ENCODE measurements around the gene PPP4R3B.
"Not testable (repeated sequence)": the region's sequence is repeated elsewhere in the genome, so short reads cannot be mapped to it uniquely, and the experiment has no call there.

The PPP4R3B gene

GRCh38 chr2:55592130-55592529 lies 25.3 kb downstream of the PPP4R3B start:
- no peak for DNase-seq

DNA sequence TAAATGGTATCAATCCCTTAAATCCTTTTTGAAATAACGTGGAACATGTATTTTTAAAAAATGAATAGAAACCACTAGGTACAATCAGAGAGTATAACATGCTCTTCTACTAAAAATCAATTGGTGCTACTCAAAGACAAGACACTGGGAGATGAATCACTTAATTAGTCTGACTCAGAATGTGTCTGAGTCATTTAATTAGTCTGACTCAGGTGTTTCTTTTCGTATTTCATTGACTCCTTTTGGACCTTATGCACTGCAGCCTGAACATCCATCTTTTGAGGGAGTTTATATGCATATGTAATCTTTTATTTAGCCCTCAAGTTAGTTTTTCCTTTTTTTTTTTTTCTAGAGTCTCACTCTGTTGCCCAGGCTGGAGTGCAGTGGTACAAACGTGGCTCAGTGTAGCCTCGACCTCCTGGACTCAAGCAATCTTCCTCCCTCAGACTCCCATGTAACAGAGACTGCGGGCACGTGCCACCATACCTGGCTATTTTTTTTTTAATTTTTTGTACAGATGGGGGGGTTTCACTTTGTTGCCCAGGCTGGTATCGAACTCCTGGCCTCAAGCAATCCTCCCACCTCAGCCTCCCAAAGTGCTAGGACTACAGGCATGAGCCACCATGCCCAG lies 26.5 kb downstream of the PPP4R3B start:
- no peak for DNase-seq

DNA sequence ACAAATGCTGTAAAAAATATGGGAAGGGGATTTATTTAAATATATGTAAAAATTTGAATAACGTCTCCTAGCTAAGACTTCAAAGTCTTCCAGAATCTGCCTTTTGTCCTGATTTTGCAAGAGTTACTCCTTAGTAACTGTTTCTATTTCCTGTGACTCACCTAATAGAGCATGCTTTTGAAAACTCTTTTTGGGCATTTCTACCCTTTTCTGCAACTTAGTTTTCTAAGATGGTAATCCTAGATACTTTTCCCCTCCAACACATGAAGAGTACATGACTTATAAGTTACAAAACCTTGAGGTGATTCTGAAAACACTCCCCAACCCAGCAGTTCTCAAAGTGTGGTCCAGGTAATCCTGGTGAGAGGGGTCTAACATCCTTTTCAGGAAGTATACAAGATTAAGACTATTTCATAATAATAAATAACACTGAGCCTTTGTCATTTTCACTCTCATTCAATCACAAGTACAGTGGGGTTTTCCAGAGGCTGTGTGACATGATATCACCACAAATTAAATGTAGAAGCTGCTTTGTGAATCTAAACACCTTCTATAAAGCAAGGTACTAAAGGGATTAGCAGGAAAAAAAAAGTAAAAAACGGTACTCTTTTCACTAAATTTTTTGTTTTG lies 31.9 kb downstream of the PPP4R3B start:
- no peak for DNase-seq

GRCh38 chr2:55581874-55582547 lies 35.4 kb downstream of the PPP4R3B start:
- no peak for DNase-seq

- no peak for DNase-seq
Observed at GRCh38 chr2:55581435-55581834, 36.0 kb downstream of the PPP4R3B start.

DNA sequence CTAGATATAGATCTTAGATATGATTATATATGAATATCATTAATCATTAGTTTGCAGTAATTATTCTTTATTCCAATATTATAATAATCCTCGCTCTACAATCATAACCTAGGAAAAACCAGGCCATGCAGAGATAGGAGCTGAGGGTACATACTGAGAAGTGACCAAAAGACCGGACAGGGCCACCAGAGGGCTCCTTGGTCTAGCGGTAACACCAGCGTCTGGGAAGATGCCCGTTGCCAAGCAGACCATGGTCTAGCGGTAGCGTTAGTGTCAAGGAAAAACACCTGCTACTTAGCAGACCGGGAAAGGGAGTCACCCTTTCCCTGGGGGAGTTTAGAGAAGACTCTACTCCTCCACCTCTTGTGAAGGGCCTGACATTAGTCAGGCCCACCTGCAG lies 48.4 kb downstream of the PPP4R3B start:
- DNase-seq, result not testable (repeated sequence)

DNA sequence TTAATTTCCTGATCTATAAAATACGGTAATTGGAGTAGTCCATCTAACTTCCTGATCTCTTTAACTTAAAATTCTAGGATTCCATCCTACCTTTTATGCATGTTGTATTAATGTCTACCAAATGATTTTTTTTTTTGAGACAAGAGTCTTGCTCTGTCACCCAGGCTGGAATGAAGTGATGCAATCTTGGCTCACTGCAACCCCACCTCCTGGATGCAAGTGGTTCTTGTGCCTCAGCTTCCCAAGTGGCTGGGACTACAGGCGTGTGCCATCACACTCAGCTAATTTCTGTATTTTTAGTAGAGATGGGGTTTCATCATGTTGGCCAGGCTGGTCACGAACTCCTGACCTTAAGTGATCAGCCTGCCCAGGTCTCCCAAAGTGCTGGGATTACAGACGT lies 50.1 kb downstream of the PPP4R3B start:
- DNase-seq, result no peak

GRCh38 chr2:55565613-55566012 lies 51.8 kb downstream of the PPP4R3B start:
- no peak for DNase-seq

- DNase-seq, result no peak
Observed at GRCh38 chr2:55560855-55561254, 56.6 kb downstream of the PPP4R3B start.

- DNase-seq, result no peak
Observed at GRCh38 chr2:55556809-55557208, 60.6 kb downstream of the PPP4R3B start.

- no peak for DNase-seq
Observed at GRCh38 chr2:55555977-55556376, 61.4 kb downstream of the PPP4R3B start.

DNA sequence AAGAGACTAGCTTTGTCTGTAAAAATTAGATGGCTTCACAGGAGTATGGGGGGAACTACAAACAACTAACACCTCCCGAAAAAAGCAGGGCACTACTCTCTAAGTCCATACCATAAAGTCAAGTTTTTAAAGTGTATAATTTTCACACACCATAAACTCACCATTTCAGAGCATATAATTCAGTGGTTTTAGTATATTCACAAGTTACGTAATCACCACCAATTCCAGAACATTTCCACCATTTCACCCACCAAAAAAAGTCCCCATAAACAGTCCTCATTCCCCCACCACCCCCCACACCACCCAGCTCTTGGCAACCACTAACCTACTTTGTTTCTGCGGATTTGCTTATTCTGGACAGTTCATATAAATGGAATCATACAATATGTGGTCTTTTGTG lies 64.1 kb downstream of the PPP4R3B start:
- no peak for DNase-seq

GRCh38 chr2:55550368-55551102 lies 66.9 kb downstream of the PPP4R3B start:
- DNase-seq, result no peak

DNA sequence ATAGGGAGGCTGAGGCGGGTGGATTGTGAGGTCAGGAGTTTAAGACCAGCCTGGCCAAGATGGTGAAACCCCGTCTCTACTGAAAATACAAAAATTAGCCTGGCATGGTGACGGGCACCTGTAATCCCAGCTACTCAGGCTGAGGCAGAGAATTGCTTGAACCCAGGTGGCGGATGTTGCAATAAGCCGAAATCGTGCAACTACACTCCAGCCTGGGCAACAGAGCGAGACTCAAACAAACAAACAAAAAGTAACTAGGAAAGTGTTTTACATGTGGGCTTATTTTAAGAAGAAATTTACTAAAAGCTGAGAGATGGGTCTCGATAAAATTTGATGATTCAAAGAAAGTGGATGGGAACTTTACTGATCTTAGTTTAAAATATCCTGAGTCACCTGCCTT lies 69.7 kb downstream of the PPP4R3B start:
- not testable (repeated sequence) for DNase-seq

DNA sequence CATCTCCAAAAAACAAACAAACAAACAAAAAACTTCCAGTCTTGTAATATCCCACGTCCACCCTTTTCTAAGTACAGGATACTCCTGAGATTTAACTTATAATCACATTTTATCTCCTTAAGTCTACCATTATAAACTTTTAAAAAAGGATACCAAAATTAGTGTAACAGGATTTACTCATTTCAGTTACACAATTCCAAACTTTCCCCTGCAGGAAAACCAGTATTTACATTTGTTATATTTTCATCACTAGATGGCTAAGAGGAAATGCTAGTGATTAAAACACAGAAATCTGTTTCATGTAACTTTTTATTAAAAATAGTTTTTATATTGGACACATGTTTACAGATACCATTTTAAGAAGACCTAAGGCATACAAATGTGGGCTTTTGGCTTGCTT lies 70.4 kb downstream of the PPP4R3B start:
- no peak for DNase-seq

GRCh38 chr2:55530539-55531081 lies 86.8 kb downstream of the PPP4R3B start:
- DNase-seq, result no peak

- no peak for DNase-seq
Observed at GRCh38 chr2:55526174-55526573, 91.2 kb downstream of the PPP4R3B start.

DNA sequence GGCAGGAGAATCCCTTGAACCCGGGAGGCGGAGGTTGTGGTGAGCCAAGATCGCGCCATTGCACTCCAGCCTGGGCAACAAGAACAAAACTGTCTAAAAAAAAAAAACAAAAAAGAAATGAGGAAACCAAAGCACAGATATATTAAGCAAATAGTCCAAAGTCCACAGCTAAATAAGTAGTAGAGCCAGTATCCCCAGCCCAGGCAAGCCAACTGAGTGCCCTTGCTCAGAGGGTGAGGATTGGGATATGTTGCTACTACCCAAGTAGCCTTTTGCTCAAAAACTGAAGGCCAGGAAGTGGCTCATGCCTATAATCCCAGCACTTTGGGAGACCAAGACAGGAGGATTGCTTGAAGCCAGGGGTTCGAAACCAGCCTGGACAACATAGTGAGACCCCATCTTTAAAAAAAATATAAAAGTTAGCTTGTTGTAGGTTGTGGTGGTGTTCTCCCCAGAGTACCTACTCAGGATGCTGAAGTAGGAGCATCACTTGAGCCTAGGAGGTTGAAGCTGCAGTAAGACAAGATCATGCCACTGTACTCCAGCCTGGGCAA lies 92.5 kb downstream of the PPP4R3B start:
- no peak for DNase-seq

DNA sequence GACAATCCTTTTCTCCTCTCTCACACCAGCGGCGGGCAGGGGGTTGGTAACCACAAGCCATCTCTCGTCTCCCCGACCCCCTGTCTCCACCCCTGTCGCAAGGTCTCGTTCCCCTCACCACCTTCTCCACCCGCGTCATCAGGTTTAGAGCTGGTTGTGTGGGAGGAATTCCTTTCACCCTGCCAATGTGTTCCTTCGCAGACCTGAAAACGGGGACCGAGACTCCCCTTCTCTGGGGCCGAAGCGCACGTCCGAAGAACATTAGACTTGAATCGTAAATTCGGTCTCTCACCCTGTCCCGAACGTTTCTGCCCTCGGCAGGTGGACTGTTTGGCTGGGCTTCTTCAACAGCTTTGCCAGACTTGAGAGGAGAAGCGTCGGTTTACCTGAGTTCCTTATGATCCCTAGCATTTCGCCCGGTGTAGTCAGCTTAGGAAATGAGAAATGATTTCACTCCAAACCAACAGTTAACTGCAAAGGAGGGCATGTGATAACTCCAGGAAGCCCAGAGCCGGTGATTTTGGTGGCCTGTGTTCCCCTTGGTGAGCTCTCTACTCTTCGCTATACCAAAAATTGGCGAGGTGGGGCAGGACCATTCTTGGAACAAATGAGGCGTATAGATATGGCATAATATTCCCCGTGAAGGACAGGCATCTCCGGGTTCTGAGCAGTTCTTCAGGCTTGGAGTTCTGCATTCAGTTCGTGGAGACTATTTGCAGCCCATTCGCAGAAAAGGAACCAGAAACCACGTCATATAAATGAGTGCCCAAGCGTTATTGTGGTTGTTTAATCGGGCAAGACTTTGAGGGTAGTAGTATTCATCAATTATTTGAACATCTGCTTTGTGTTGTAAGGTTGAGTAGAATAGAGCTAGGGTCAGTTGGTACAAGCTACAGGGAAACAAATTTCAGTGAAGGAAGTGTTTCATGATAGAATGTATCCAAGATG lies 97.2 kb downstream of the PPP4R3B start:
- peak; percentile 46 for DNase-seq

GRCh38 chr2:55518841-55519165 lies 98.6 kb downstream of the PPP4R3B start:
- peak; percentile 17 for DNase-seq

DNA sequence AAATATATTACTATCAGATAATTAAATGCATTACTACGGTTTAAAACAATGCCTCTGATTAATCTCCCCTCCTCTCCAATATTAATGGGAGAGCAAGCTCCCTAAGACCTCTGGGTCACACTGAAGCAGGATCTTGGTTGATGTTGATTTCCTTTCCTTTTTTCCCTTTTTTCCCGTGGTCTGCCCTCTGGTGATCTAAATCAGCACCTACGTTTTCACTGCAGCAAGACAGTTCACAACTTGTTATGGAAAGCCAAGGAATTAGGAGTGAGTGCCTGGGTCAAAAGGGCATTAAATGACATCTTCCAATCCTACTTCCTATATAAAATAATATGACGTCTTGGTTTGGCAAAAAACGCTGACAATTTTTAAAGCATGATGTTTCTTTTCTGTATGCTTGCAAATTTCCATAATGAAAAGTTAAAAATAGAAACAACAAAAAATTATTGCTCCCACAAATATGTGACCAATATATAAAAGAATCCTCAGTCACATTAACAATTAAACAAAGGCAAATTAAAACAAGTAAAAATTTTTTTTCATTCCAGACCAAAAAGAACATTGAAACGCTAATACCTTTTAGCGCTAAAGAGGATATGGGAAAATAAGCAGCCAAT lies 105.8 kb downstream of the PPP4R3B start:
- DNase-seq, result no peak
